ENCODE data around the gene PDXDC1.

DNA sequence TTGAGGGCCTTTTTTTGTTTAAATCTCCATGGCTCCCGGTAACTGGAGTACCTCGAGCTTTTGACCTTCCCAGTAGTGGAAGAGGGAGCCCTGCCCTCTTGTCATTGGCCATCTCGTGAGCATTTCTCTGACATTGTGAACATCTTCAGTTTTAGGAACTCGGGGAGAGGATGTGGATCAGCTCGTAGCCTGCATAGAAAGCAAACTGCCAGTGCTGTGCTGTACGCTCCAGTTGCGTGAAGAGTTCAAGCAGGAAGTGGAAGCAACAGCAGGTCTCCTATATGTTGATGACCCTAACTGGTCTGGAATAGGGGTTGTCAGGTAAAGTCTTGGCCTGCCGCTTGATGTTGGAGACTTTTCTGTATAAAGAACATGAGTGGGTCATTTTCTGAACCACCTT lies 56.8 kb downstream of the PDXDC1 start:
- TF ChIP-seq CTCF (IDR thresholded peaks at IDR 0.05) (no peak), POLR2A (IDR thresholded peaks at IDR 0.05) (no peak)
